NCI-H1417 treated with DMSO at 0.1 percent for 48 hours (cell line): Measurements from ENCODE around the gene PLSCR1.
"Not testable (repeated sequence)": the region's sequence is repeated elsewhere in the genome, so short reads cannot be mapped to it uniquely, and the experiment has no call there.

Experiments
- DNase-seq: peaks from one replicate; lab custom pipeline; 2025; lab: John Stamatoyannopoulos, UW

Gene PLSCR1

GRCh38 chr3:146550070-146550615 lies 5.7 kb upstream of the PLSCR1 start:
- DNase-seq = no peak

GRCh38 chr3:146547235-146547835 lies 2.9 kb upstream of the PLSCR1 start:
- DNase-seq = no peak

- DNase-seq = no peak
These were observed 2.1 kb upstream of the PLSCR1 start for GRCh38 chr3:146546366-146546965.

GRCh38 chr3:146544929-146545528 lies 622 bp upstream of the PLSCR1 start:
- DNase-seq = no peak

DNA sequence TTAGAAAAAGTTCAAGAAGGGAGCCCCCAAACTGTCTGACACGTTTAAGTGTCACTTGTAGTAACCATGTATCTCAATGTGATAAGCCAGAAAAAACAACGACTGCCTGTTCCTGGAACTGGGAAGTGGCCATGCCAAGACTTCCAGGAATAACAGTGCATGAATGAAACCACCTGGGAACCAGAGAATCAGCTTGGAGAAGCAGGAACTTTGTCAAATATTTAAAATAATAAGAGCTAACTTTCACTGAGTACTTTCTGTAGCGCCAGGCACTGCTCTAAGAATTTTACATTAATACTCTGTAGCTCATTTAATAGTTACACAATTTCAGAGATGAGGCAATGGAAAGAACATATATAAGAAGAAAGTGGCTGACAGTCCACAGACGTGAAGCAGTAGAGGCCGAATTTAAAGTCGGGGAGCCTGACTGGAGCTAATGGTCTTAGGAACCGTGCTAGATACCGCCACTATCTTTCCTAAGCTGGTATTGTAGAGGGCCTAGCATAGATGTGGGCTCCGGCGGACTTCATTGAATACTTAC lies 876 bp downstream of the PLSCR1 start:
- no peak for DNase-seq

DNA sequence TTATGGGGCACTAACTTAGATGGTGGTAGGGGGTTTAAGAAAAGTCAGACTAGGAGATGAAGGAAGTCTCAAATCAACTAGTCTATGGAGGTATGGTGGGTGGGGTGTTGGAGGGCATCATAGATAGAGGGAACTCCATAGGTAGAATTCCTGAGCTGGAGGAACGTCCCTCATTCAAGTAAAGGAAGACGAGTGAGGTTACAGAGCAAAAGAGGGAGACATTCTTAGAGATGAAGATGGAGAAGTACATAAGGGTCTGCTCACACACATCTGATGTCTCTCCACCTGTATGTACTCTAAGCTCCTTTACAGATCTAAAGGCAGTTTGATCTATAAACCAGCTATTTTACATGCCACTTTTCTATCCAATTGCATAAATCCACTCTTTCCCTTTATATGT lies 1.4 kb downstream of the PLSCR1 start:
- no peak for DNase-seq

- DNase-seq = no peak
These were observed 2.2 kb downstream of the PLSCR1 start for GRCh38 chr3:146542179-146542578.

DNA sequence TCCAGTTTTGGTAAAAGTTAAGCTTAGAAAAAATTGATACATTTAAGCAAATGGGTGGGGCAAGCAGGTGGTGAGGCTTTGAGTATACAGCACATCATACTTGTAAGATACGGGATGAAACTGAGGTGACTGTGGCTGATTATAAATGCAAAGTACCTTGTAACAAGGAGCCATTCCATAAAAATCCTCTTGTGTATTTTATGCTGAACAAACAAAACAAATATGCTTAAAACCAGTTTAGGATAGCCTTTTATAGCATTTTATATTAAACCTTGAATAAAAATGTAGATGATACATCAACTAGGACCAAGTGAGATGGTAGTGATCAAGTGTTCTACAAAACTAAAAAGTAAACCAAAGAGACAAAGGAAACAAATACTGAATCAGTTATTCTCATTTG lies 3.4 kb downstream of the PLSCR1 start:
- DNase-seq = no peak

- DNase-seq = no peak
These were observed 4.2 kb downstream of the PLSCR1 start for GRCh38 chr3:146540236-146540635.

GRCh38 chr3:146539315-146539714 lies 5.1 kb downstream of the PLSCR1 start:
- no peak for DNase-seq

GRCh38 chr3:146537603-146538002 lies 6.8 kb downstream of the PLSCR1 start:
- no peak for DNase-seq

- no peak for DNase-seq
These were observed 7.7 kb downstream of the PLSCR1 start for GRCh38 chr3:146536681-146537080.

- DNase-seq = no peak
These were observed 12.0 kb downstream of the PLSCR1 start for GRCh38 chr3:146532406-146532805.

DNA sequence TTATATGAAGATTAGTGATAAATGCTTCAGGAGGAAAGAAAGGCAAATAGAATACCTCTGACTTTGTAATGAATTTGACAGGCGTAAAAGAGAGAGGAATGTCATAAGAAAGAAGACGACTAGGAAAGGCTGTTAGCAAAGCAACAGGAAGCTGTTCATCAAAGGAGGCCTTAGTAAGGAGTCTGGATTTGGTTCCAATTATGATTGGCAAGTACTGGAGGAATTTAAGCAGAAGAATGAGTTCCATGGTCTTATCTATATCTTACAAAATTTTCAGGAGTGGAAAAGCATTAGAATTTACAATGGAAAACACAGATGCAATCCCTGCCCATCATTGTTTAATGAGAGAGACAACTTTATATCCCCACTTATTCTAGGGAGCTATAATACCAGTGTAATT lies 13.8 kb downstream of the PLSCR1 start:
- DNase-seq = no peak

GRCh38 chr3:146529021-146529420 lies 15.4 kb downstream of the PLSCR1 start:
- DNase-seq = no peak

GRCh38 chr3:146524961-146525360 lies 19.4 kb downstream of the PLSCR1 start:
- DNase-seq = no peak

DNA sequence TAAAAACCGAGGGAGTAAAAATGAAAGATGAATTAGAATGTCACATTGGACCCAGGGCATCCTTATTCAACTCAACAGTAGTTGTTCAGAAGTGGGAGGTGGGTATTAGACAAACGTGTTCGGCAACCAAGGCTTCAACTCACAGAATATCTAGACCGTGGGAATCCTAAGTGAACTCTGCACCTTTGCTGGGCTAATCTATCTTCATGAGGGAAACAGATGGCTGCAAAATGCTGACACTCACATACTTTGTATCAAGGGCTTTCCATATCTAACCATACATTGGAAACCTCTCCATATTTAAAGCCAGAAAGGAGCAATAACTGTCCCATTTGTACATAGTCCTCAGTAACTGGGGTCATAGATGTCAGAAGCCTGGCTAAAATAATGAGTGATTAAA lies 20.9 kb downstream of the PLSCR1 start:
- DNase-seq = no peak

GRCh38 chr3:146522174-146523158 lies 21.9 kb downstream of the PLSCR1 start:
- DNase-seq = not testable (repeated sequence)

DNA sequence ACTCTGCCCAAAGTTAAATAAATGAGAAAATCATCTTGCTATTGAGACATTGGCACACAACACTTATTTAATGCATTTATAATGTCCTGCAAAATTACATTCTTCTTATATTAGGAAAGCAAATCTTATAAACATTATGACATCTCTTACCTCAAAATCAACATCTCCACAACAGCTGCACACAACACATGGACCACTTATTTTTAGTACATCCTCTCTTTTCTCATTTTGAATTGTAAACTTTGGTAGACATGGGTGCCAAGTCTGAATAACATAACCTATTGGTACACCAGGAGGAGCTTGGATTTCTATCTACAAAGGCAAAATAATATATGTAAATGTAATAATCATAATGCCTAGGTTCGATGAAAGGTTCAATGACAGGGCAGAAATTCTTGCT lies 23.0 kb downstream of the PLSCR1 start:
- DNase-seq = no peak

DNA sequence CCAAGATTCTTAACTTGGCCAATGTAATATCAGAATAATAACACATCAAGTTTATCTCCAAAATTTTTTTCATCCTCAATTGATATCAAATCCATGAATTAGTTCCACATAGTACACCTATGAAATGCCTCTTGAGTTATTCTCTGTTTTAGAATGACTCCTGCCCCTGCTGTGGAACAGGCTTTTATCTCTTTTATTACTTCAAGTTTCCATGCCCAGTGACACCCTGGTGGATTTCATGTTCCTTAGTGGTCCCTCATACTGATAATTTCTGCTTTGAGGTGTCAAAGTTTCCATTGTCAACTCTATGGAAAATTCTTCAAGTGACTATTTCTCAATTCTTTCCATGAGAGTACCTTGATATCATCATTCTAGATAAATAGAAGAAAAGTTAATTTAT lies 24.6 kb downstream of the PLSCR1 start:
- DNase-seq = no peak

GRCh38 chr3:146517684-146518435 lies 26.5 kb downstream of the PLSCR1 start:
- DNase-seq = no peak
